A204.1 (cell line): ENCODE measurements around the gene ABCB6.
"Not testable (repeated sequence)": the region's sequence is repeated elsewhere in the genome, so short reads cannot be mapped to it uniquely, and the experiment has no call there.

Experiments used
- FAIRE-seq: peaks from 2 replicates; lab custom pipeline; 2012; peaks lifted over from hg19 to GRCh38; lab: Jason Lieb, UNC

The ABCB6 gene

GRCh38 chr2:219213486-219214071 is 5.2 kb downstream of the ABCB6 start:
- FAIRE-seq, result no peak

DNA sequence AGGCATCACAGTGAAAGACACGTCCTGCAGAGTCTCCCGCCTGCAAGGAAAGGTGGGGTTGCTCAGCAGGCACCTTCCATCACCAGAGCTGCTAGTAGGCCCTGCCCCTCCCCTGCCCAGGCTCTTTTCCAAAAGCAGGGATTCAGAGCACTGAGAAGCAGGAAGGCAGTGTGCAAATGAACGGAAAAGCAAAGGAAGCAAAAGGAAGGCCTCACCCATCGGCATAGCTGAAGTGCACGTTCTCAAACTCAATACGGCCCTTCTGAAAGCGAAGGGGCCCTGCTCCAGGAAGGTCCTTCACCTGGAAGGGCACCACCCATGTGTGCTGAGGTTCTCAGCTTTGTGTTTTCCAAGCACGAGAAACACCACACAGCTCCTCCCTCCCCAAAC is 5.7 kb downstream of the ABCB6 start:
- FAIRE-seq, result no peak

GRCh38 chr2:219210886-219211362 is 7.8 kb downstream of the ABCB6 start:
- no peak for FAIRE-seq

GRCh38 chr2:219210196-219210885 is 8.4 kb downstream of the ABCB6 start:
- no peak for FAIRE-seq

- FAIRE-seq, result no peak
These were observed 9.2 kb downstream of the ABCB6 start for GRCh38 chr2:219209236-219210195.

GRCh38 chr2:219207884-219208740 is 10.6 kb downstream of the ABCB6 start:
- FAIRE-seq, result no peak

DNA sequence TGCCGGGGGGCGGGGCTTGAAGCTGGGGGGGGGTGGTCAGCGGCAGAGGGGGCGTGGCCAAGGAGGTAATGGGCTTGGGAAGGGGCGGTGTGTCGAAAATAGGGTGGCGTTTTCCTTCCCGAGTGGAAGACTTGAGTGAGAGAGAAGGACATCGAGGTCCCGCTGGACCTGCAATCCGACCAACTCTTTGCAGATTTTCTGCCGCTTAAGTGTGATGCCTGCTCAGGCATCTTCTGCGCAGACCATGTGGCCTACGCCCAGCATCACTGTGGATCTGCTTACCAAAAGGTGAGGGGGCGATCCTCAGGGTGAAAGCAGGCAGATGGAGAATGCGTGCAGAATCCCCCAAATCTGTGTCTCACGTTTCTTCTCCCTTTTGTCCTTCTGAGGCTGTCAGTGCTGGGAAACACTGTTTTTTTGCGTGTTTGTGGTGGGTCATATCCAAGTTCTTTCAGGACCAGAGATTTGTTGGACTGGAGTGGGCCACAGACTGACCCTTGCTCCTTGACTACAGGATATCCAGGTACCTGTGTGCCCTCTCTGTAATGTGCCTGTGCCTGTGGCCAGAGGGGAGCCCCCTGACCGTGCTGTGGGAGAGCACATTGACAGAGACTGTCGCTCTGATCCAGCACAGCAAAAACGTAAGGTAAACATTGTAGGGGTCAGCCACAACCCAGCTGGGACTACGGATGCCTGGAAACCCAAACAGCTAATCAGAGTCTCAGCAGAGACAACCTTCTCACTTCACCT is 11.4 kb downstream of the ABCB6 start:
- FAIRE-seq, result no peak

GRCh38 chr2:219206328-219207133 is 12.2 kb downstream of the ABCB6 start, which contains the start of gene ZFAND2B:
ZFAND2B (plus strand) TSS chr2:219206782; CDS start chr2:219206988, 206 bp downstream.
- FAIRE-seq, result no peak

- FAIRE-seq, result no peak
These were observed 12.8 kb downstream of the ABCB6 start for GRCh38 chr2:219205981-219206327.

DNA sequence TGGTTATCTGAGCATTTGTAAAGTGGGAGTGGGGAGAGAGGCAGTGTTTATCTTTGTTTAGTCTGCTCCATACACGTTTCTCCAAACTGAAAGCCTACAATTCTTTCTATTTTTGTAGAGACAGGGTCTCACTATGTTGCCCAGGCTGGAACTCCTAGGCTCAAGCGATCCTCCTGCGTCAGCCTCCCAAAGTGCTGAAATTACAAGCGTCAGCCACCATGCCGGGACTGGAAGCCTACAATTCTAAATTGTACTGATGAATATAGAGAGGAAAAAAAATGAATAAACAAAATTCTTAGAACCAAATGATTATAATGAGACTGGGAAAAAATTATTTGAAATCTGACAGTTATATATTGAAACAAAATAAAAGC is 13.6 kb downstream of the ABCB6 start:
- no peak for FAIRE-seq

DNA sequence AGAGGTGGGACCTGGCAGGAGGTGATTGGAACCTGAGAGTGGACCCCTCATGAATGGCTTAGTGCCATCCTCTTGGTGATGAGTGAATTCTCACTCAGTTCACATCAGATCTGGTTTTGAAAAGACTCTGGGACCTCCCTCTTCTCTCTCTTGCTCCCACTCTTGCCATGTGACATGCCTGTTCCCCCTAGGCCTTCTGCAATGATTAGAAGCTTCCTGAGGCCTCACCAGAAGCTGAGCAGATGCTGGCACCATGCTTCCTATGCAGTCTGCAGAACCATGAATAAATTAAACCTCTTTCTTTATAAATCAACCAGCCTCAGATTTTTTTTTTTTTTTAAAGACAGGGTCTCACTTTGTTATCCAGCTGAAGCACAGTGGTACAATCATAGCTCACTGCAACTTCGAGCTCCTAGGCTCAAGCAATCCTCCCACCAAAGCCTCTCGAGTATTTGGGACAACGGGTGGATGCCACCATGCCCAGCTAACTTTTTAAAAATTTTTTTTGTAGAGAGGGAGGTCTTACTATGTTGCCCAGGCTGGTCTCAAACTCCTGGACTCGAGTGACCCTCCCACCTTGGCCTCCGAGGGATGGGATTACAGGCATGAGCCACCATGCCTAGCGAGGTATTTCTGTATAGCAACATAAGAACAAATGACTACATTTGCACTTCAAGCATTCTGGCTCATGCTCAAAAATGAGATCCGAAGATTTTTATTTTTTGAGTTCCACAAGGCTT is 14.2 kb downstream of the ABCB6 start:
- FAIRE-seq, result no peak

GRCh38 chr2:219201331-219201730 is 17.4 kb downstream of the ABCB6 start:
- FAIRE-seq, result not testable (repeated sequence)

- FAIRE-seq, result not testable (repeated sequence)
These were observed 18.0 kb downstream of the ABCB6 start for GRCh38 chr2:219200502-219201326.

GRCh38 chr2:219199470-219200211 is 19.1 kb downstream of the ABCB6 start:
- no peak for FAIRE-seq

DNA sequence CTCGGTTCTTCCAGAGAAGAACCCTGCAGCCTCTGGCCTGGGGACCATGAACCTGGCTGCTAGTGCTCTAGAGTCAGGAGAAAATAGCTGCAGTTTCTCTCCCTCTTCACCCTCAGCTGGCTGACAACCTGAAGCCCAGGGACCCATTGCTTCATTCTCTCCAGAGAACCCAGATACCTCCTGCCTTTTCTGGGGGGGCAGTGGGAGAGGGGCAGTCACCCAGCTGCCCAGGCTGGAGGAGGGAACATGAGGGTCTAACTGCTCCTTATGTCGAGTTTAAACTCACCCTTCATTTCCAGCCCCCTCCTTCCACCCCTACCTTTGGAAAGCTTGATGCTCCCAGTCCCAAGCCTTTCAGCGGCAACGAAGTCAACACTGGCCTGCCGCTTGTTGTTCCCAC is 19.8 kb downstream of the ABCB6 start:
- no peak for FAIRE-seq

- FAIRE-seq, result no peak
These were observed 21.4 kb downstream of the ABCB6 start for GRCh38 chr2:219197388-219197787.

DNA sequence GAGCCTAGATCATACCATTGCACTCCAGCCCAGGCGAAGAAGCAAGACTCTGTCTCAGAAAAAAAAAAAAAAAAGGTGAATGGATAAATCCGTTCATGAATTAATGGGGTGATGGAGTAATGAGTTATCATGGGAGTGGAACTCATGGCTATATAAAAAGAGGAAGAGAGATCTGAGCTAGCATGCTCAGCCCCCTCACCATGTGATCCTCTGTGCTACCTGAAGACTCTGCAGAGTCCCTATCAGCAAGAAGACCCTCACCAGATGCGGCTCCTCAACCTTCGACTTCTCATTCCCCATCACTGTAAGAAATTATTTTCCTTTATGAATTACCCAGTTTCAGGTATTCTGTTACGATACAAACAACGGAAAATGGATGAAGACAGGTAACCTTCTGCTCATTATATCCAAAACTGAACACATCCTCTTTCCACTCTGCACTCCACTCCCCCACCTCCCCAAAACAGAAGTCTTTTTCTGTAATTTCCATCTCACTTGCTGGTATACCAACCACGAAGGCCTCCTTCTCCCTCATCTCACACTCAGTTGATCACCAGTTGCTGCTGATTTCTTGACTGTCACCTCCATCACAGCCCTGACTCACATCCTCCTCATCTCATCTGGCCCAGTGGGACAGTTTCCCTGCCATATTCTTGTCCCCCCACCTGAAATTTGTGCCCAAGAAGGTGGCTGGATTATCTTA is 31.9 kb downstream of the ABCB6 start:
- FAIRE-seq, result no peak
